Ovary (tissue), 3 donors: ENCODE results near the gene PIGK.

Source experiments
- EP300 ChIP-seq: sonication (generic); formaldehyde crosslinking; IDR thresholded peaks from one replicate; pipeline ENCODE4 v1.6.1; 2017; ENCODE audit warnings: antibody characterized with exemption
- POLR2A ChIP-seq: fragments of 450-650 bp; IDR thresholded peaks from one replicate; pipeline ENCODE4 v1.6.1; 2017; ENCODE audit warnings: antibody characterized with exemption, mild to moderate bottlenecking, moderate library complexity
- TF ChIP-seq, protein P1 (sequence below), 3 donors: fragments of 450-650 bp in 2 of 3; fragments of 200-600 bp in 1 of 3; IDR thresholded peaks; one replicate each; pipeline versions ENCODE4 v1.5.1 to v1.8.0; 2016 to 2022; ENCODE audit warnings: antibody characterized with exemption in 3 of 3, mild to moderate bottlenecking in 1 of 3
- donor health status: DM: no; HTN: no; CAD: no.

DNA sequence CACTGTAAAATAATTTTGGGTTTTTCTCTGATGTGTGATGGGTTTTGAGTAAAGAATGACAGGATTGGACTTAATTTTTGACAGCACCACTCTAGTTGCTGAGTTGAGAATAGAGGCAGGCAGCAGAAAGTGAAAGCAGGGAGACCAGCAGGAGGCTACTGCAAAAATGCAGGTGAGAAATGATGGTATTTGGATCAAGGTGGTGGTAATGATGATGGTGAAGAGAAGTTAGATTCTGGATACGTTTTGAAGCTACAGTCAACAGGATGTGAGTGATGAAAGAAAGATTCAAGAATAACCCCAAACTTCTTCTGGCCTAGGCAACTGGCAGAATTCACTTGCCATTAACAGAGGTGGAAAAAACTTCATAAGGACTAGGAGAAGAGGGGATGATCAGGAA, 47.8 kb upstream of the PIGK start:
- TF ChIP-seq, protein P1, sequence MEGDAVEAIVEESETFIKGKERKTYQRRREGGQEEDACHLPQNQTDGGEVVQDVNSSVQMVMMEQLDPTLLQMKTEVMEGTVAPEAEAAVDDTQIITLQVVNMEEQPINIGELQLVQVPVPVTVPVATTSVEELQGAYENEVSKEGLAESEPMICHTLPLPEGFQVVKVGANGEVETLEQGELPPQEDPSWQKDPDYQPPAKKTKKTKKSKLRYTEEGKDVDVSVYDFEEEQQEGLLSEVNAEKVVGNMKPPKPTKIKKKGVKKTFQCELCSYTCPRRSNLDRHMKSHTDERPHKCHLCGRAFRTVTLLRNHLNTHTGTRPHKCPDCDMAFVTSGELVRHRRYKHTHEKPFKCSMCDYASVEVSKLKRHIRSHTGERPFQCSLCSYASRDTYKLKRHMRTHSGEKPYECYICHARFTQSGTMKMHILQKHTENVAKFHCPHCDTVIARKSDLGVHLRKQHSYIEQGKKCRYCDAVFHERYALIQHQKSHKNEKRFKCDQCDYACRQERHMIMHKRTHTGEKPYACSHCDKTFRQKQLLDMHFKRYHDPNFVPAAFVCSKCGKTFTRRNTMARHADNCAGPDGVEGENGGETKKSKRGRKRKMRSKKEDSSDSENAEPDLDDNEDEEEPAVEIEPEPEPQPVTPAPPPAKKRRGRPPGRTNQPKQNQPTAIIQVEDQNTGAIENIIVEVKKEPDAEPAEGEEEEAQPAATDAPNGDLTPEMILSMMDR (IDR thresholded peaks at IDR 0.05): no peak
- TF ChIP-seq POLR2A: no peak
- TF ChIP-seq EP300: no peak
